Upper lobe of right lung (tissue), 1 donor: Measurements from ENCODE around the gene APP. TPM values are rescaled to one million over a fixed set of nuclear protein-coding genes. Genes with fewer than 3 reads are reported as not detected.
A peak's percentile ranks its signal among the peaks of the same experiment; 100 is the strongest.

Experiments used
- ATAC-seq: fragments of 200-7000 bp; cut with Tn5 transposase; one replicate; pipeline ENCODE4 v1.9.1; 2020; ENCODE audit warnings: mild to moderate bottlenecking, moderate library complexity
- DNase-seq: peaks from one replicate; pipeline ENCODE4 v3.0.0-alpha.2; 2020
- H3K27ac ChIP-seq: fragments of 200-600 bp; one replicate; pipeline ENCODE4 v1.8.0; 2022
- H3K27me3 ChIP-seq: fragments of 200-600 bp; one replicate; pipeline ENCODE4 v1.8.0; 2022; ENCODE audit warnings: mild to moderate bottlenecking
- H3K36me3 ChIP-seq: fragments of 200-600 bp; one replicate; pipeline ENCODE4 v1.8.0; 2022
- H3K4me1 ChIP-seq: fragments of 200-600 bp; one replicate; pipeline ENCODE4 v1.8.0; 2022
- H3K4me3 ChIP-seq: fragments of 200-600 bp; one replicate; pipeline ENCODE4 v1.8.0; 2022; ENCODE audit warnings: mild to moderate bottlenecking
- H3K9me3 ChIP-seq: fragments of 200-600 bp; one replicate; pipeline ENCODE4 v1.8.0; 2022
- intact Hi-C: fragments of 100-400 bp; cut with DNase I; formaldehyde crosslinking; loops from one replicate; pipeline ENCODE4 v1.11.0; 2022
- total RNA-seq: library from RNA; stranded (reverse); fragmentation: NEBNext Ultra II Directional; extraction: Animal tissue kit (Norgen Biotek cat#: 25700); gene quantifications from one replicate; pipeline ENCODE4 v1.2.1, GENCODE V29; 2021
- TF ChIP-seq, protein P1 (sequence below): fragments of 200-600 bp; IDR thresholded peaks from one replicate; pipeline ENCODE4 v1.8.0; 2022; ENCODE audit warnings: antibody characterized with exemption
- donor health status: DM: no; HTN: yes; CAD: no; lungs with severe emphysema.

APP gene
- total RNA-seq, 1 donor from 2014 or later, result 480 TPM

DNA sequence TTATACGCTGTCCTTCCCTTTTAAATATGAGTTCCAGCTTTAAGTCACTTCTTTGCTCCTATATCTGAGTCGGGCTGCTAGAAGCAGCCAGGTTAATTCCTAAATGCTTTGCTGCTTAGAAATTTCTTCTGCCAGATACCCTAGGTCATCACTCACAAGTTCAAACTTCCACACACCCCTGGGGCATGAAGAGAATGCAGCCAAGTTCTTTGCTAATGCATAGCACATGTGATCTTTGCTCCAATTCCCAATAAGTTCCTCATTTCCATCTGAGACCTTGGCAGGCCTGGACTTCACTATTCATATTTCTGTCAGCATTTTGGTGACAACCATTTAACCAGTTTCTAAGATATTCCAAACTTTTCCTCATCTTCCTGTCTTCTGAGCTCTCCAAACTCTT lies 14.5 kb upstream of the APP start:
- no peak for DNase-seq
- intact Hi-C loops, result no loop called here

DNA sequence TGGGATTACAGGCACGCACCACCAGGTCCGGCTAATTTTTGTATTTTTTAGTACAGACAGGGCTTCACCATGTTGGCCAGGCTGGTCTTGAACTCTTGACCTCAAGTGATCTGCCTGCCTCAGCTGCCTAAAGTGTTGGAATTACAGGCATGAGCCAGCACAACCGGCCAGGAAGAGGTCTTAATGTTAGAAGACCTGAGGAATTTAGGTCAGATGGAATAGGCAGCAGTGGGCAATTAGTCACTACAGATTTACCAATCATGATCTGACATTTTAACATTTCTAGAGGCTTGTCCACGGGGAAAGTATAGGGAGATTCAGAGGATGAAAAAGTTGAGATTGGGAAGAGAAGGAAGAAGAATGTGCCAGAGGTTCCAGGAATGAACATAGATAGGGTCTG lies 8.9 kb upstream of the APP start:
- H3K4me3 ChIP-seq, result no peak overlapping the region
- intact Hi-C loops, result loop anchor here (10.0 kb wide), 1 partner anchor 295 kb away; no protein-coding TSS in a partner anchor
- H3K36me3 ChIP-seq, result no peaks in the 10 kb centered on the region
- no peaks in the 10 kb centered on the region for H3K27me3 ChIP-seq
- no peak for ATAC-seq
- TF ChIP-seq, protein P1, sequence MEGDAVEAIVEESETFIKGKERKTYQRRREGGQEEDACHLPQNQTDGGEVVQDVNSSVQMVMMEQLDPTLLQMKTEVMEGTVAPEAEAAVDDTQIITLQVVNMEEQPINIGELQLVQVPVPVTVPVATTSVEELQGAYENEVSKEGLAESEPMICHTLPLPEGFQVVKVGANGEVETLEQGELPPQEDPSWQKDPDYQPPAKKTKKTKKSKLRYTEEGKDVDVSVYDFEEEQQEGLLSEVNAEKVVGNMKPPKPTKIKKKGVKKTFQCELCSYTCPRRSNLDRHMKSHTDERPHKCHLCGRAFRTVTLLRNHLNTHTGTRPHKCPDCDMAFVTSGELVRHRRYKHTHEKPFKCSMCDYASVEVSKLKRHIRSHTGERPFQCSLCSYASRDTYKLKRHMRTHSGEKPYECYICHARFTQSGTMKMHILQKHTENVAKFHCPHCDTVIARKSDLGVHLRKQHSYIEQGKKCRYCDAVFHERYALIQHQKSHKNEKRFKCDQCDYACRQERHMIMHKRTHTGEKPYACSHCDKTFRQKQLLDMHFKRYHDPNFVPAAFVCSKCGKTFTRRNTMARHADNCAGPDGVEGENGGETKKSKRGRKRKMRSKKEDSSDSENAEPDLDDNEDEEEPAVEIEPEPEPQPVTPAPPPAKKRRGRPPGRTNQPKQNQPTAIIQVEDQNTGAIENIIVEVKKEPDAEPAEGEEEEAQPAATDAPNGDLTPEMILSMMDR, result no peak
- H3K4me1 ChIP-seq, result no peaks in the 10 kb centered on the region
- no peak overlapping the region for H3K27ac ChIP-seq
- H3K9me3 ChIP-seq, result no peaks in the 10 kb centered on the region
- no peak for DNase-seq

More for the DNA sequence above, 14.5 kb upstream of the APP start:
- Histone ChIP-seq H3K4me1 (no peaks in the 10 kb centered on the region), H3K27me3 (no peaks in the 10 kb centered on the region), H3K27ac (no peak overlapping the region), H3K4me3 (no peak overlapping the region), H3K36me3 (no peaks in the 10 kb centered on the region), H3K9me3 (no peaks in the 10 kb centered on the region)
- ATAC-seq, result no peak
- TF ChIP-seq, protein P1, result no peak

DNA sequence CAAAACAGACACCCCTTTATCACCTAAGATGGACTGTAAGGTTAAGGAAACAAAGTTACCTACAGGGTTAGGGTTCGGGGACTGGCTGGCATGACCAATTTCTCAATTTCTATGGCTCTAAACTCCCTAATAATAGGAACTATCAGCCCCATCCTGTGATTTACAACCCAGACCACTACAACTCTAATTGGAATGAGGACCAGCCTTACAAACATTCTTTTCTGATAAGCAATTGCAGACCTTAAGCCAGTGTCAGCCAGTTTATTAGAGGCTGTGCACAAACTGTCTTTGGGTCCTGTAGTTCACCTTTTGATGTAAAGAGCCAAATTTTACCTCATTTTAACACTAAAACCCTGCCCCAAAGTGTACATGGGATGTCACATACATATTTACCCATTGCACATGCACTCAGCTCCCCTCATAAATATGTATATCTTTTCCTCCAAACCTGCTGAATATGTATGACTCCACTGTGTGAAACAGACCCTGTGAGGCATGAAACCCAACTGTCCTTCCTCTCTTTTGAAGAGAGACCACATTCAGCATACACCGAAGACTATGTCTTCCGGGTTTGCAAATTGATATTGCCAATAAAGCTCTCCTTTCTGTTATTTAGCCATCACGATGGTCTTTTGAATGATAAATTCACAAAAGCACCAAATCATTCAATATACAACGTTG lies 7.3 kb upstream of the APP start:
- TF ChIP-seq, protein P1, result no peak
- ATAC-seq, result no peak
- Histone ChIP-seq H3K36me3 (no peaks in the 10 kb centered on the region), H3K4me3 (no peak overlapping the region), H3K4me1 (no peaks in the 10 kb centered on the region), H3K27me3 (no peaks in the 10 kb centered on the region), H3K27ac (no peak overlapping the region), H3K9me3 (no peaks in the 10 kb centered on the region)
- intact Hi-C loops, result loop anchor here (10.0 kb wide), 1 partner anchor 293 kb away; no protein-coding TSS in a partner anchor
- no peak for DNase-seq

DNA sequence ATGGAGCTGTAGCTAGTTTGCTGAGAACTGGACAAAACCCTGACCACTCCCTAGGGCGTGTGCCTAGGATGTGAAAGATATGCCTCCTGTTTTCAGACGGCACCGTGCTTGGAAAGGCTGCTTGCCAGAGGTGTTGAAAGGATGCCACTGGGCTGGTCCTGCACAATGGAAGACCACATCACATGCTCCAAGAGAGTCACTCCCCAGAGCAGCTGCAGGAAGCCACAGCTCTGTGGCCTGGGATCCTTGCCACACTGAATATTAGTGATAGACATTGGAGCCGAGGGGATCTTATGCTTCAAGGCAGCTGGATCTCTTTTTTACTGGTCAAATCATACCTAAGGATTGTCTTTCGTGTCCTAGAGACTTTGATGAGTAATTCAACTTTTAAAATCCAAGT lies 6.6 kb upstream of the APP start:
- intact Hi-C loops, result loop anchor here (10.0 kb wide), 1 partner anchor 292 kb away; no protein-coding TSS in a partner anchor
- TF ChIP-seq, protein P1, result no peak
- no peak for DNase-seq
- no peaks in the 10 kb centered on the region for H3K9me3 ChIP-seq
- no peaks in the 10 kb centered on the region for H3K36me3 ChIP-seq
- ATAC-seq, result no peak
- H3K27me3 ChIP-seq, result no peaks in the 10 kb centered on the region
- H3K27ac ChIP-seq, result no peak overlapping the region
- H3K4me3 ChIP-seq, result no peak overlapping the region
- no peaks in the 10 kb centered on the region for H3K4me1 ChIP-seq

DNA sequence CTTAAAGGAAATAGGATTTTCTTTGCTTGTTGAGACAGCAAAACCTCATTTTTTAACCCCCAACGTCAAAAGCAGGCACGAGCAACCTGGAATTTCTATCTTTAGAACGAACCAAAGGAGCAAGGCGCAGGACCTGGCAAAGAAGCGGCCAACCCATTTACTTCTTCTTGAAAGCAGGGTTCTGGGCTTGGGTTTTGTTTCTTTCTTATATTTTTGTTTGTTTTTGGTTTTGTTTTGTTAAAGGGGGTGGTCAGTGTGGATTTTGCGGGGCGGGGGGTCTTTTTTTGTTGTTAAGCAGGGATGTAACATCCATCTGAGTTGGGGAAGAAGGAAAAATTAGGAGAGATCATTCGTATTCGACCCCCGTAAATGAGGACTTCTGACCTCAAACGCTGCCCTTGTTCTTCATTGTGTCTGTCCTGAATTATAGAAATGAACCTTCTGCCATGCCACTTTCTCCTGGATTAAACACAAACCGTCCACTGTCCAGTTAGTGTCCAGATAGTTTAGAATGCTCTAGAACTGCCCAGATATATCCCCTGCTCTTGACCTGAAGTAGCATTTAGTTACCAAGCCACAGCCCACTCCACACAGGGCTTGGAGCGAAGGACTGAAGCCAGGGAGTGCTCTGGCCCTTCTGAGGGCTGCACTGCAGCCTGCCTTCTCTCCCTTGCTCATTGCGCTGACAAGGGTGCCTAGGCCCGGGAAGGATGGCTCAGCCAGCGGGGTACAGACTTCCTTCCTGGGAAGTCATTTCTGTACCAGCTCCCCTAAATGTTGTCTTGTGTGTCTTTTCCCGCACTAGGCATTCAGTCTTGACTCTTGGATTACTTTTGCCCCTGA lies 909 bp upstream of the APP start:
- Histone ChIP-seq H3K9me3 (no peaks in the 10 kb centered on the region), H3K4me1 (peaks cover 24% of the 10 kb centered on the region), H3K27ac (peak overlapping the region; percentile 17), H3K36me3 (no peaks in the 10 kb centered on the region), H3K4me3 (peak overlapping the region; percentile 93), H3K27me3 (no peaks in the 10 kb centered on the region)
- DNase-seq (no peak), ATAC-seq (no peak)
- intact Hi-C loops, result loop anchor here (10.0 kb wide), 1 partner anchor 287 kb away; no protein-coding TSS in a partner anchor
- TF ChIP-seq, protein P1, result no peak
